Mesendoderm (in vitro differentiated cells): ENCODE results near the gene SNW1.
A peak's percentile ranks its signal among the peaks of the same experiment; 100 is the strongest.

Experiments used
- DNase-seq: peaks from one replicate; pipeline ENCODE4 v3.0.0; 2013
- H2AK5ac ChIP-seq: 2 replicates; pipeline ENCODE4 v1.6.1; 2013; ENCODE audit warnings: low read length, inconsistent platforms
- H2BK120ac ChIP-seq: 2 replicates; pipeline ENCODE4 v1.6.1; 2013; ENCODE audit warnings: low read depth, mild to moderate bottlenecking, low read length, moderate library complexity, mixed read lengths
- H2BK15ac ChIP-seq: replicated peaks from 2 replicates; pipeline ENCODE4 v1.6.1; 2013; ENCODE audit warnings: low read depth, mild to moderate bottlenecking, moderate library complexity
- H2BK5ac ChIP-seq: 2 replicates; pipeline ENCODE4 v1.6.1; 2013; ENCODE audit warnings: low read length, inconsistent platforms
- H3K18ac ChIP-seq: 2 replicates; pipeline ENCODE4 v1.6.1; 2013; ENCODE audit warnings: mild to moderate bottlenecking, low read length, mixed read lengths
- H3K23ac ChIP-seq: one replicate; pipeline ENCODE4 v1.6.1; 2013; ENCODE audit warnings: low read length
- H3K27ac ChIP-seq: 2 replicates; pipeline ENCODE4 v1.5.1; 2013; ENCODE audit warnings: low read depth, mild to moderate bottlenecking, inconsistent platforms, low read length, moderate library complexity
- H3K27me3 ChIP-seq: 2 replicates; pipeline ENCODE4 v1.6.1; 2013; ENCODE audit warnings: low read length, control low read depth, mild to moderate bottlenecking, inconsistent platforms; ENCODE audit not compliant: insufficient read depth, poor library complexity
- H3K36me3 ChIP-seq: 2 replicates; pipeline ENCODE4 v1.6.1; 2013; ENCODE audit warnings: low read length, inconsistent platforms; ENCODE audit not compliant: control insufficient read depth, insufficient read depth
- H3K4ac ChIP-seq: one replicate; pipeline ENCODE4 v1.6.1; 2013; ENCODE audit warnings: low read depth, mild to moderate bottlenecking, low read length, moderate library complexity
- H3K4me1 ChIP-seq: 2 replicates; pipeline ENCODE4 v1.6.1; 2013; ENCODE audit warnings: low read depth, low read length, inconsistent platforms; ENCODE audit not compliant: control insufficient read depth
- H3K4me2 ChIP-seq: 2 replicates; pipeline ENCODE4 v1.6.1; 2013; ENCODE audit warnings: low read length
- H3K4me3 ChIP-seq: 2 replicates; pipeline ENCODE4 v1.5.1; 2013; ENCODE audit warnings: mild to moderate bottlenecking, low read length
- H3K56ac ChIP-seq: one replicate; pipeline ENCODE4 v1.6.1; 2013; ENCODE audit warnings: low read length
- H3K79me1 ChIP-seq: 2 replicates; pipeline ENCODE4 v1.6.1; 2013; ENCODE audit warnings: low read length, inconsistent platforms
- H3K79me2 ChIP-seq: 2 replicates; pipeline ENCODE4 v1.6.1; 2013; ENCODE audit warnings: mild to moderate bottlenecking, low read length; ENCODE audit not compliant: control insufficient read depth, insufficient read depth
- H3K9ac ChIP-seq: 2 replicates; pipeline ENCODE4 v1.6.1; 2013; ENCODE audit warnings: low read length, inconsistent platforms
- H4K5ac ChIP-seq: one replicate; pipeline ENCODE4 v1.6.1; 2013; ENCODE audit warnings: low read length
- H4K8ac ChIP-seq: one replicate; pipeline ENCODE4 v1.6.1; 2013; ENCODE audit warnings: low read depth, mild to moderate bottlenecking, control low read depth, low read length, moderate library complexity
- WGBS: extraction: QIAGEN DNeasy Blood & Tissue Kit; methylation state at CpG from one replicate; pipeline ENCODE4 v1.1.7; 2013; ENCODE audit warnings: low lambda C conversion rate, missing lambda C conversion rate; ENCODE audit not compliant: insufficient coverage; ENCODE audit errors: extremely low coverage; 5-methylcytosine and 5-hydroxymethylcytosine counted together

Gene SNW1

GRCh38 chr14:77721437-77721836 is 39.5 kb downstream of the SNW1 start:
- no peak overlapping the region for H3K56ac ChIP-seq
- H3K9ac ChIP-seq, result no peak overlapping the region
- H3K4ac ChIP-seq, result no peak overlapping the region
- no peaks in the 10 kb centered on the region for H3K79me1 ChIP-seq
- H2BK120ac ChIP-seq, result no peak overlapping the region
- H3K4me3 ChIP-seq, result no peak overlapping the region
- no peaks in the 10 kb centered on the region for H3K4me1 ChIP-seq
- no peak overlapping the region for H3K18ac ChIP-seq
- H3K27ac ChIP-seq, result no peak overlapping the region
- DNase-seq, result no peak
- peaks cover 1% of the 10 kb centered on the region for H3K36me3 ChIP-seq
- H2BK15ac ChIP-seq, result no peak overlapping the region
- H2AK5ac ChIP-seq, result no peak overlapping the region
- no peak overlapping the region for H3K4me2 ChIP-seq
- no peaks in the 10 kb centered on the region for H3K79me2 ChIP-seq
- no peaks in the 10 kb centered on the region for H3K27me3 ChIP-seq
- no peak overlapping the region for H4K8ac ChIP-seq
- H4K5ac ChIP-seq, result no peak overlapping the region
- WGBS, result no CpG with 5 or more reads among the region's 5 CpGs
- H3K23ac ChIP-seq, result no peak overlapping the region
- H2BK5ac ChIP-seq, result no peak overlapping the region

DNA sequence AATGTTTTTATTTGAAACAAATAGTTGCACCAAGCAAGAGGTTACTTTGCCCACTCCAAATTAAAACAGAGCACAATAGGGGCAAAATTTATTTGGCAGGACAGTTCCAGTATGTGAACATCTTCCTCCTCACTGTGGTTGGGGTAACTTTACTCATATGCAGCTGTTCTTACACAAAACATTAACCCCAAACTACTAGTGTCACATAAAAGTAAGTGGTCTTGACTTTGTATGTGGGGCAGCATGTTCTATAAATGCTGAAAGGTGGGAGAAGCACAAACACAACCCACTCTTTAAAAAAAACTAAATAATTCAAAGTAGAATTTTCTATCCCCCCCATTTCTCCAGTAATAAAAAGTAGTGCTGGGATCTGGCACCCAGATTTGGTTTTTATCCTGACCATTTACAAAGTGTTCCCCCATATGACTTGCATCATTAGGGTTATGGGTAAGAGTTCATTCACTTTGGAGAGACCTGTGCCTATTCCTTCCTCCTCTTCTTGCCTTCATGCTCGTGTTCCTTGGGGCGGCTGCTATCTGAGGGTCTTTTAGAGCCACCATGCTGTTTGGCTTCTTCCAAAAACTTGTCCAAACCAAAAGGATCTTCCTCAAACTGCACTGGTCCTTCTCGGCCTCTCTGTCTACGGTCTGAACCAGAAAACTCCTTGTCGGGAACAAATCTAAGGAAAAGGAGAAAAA is 43.2 kb downstream of the SNW1 start:
- DNase-seq, result no peak
- H3K4me1 ChIP-seq, result no peaks in the 10 kb centered on the region

GRCh38 chr14:77714926-77715325 is 46.0 kb downstream of the SNW1 start:
- Histone ChIP-seq H3K4ac (no peak overlapping the region), H3K23ac (no peak overlapping the region), H3K79me2 (peaks cover 20% of the 10 kb centered on the region), H3K18ac (no peak overlapping the region), H3K4me1 (no peaks in the 10 kb centered on the region), H4K5ac (no peak overlapping the region), H2BK5ac (no peak overlapping the region), H3K27me3 (no peaks in the 10 kb centered on the region), H2AK5ac (no peak overlapping the region), H3K9ac (no peak overlapping the region), H3K36me3 (peaks cover 4% of the 10 kb centered on the region), H3K56ac (no peak overlapping the region), H3K4me3 (no peak overlapping the region), H3K27ac (no peak overlapping the region), H4K8ac (no peak overlapping the region), H3K4me2 (no peak overlapping the region), H2BK120ac (no peak overlapping the region), H2BK15ac (no peak overlapping the region), H3K79me1 (peaks cover 9% of the 10 kb centered on the region)
- no peak for DNase-seq
- no CpG with 5 or more reads among the region's 6 CpGs for WGBS

More for the DNA sequence above, 43.2 kb downstream of the SNW1 start:
- no peak overlapping the region for H2BK5ac ChIP-seq
- H3K79me2 ChIP-seq, result peaks cover 5% of the 10 kb centered on the region
- no peak overlapping the region for H4K8ac ChIP-seq
- H3K9ac ChIP-seq, result no peak overlapping the region
- no peak overlapping the region for H3K4ac ChIP-seq
- no CpG with 5 or more reads among the region's 5 CpGs for WGBS
- no peak overlapping the region for H3K18ac ChIP-seq
- no peak overlapping the region for H2AK5ac ChIP-seq
- no peak overlapping the region for H3K4me2 ChIP-seq
- no peak overlapping the region for H2BK15ac ChIP-seq
- H3K56ac ChIP-seq, result no peak overlapping the region
- H4K5ac ChIP-seq, result no peak overlapping the region
- no peak overlapping the region for H2BK120ac ChIP-seq
- peaks cover 4% of the 10 kb centered on the region for H3K79me1 ChIP-seq
- peaks cover 4% of the 10 kb centered on the region for H3K36me3 ChIP-seq
- no peak overlapping the region for H3K23ac ChIP-seq
- no peak overlapping the region for H3K27ac ChIP-seq
- no peaks in the 10 kb centered on the region for H3K27me3 ChIP-seq
- no peak overlapping the region for H3K4me3 ChIP-seq

- peaks cover 2% of the 10 kb centered on the region for H3K36me3 ChIP-seq
- H3K4ac ChIP-seq, result no peak overlapping the region
- WGBS, result no CpG with 5 or more reads among the region's 2 CpGs
- no peak overlapping the region for H3K23ac ChIP-seq
- H3K27me3 ChIP-seq, result no peaks in the 10 kb centered on the region
- H3K27ac ChIP-seq, result no peak overlapping the region
- DNase-seq, result no peak
- no peak overlapping the region for H2AK5ac ChIP-seq
- peak overlapping the region; percentile 3 for H3K4me2 ChIP-seq
- H3K18ac ChIP-seq, result no peak overlapping the region
- no peak overlapping the region for H3K56ac ChIP-seq
- H3K79me1 ChIP-seq, result peaks cover 15% of the 10 kb centered on the region
- H3K4me3 ChIP-seq, result no peak overlapping the region
- H2BK15ac ChIP-seq, result no peak overlapping the region
- H4K5ac ChIP-seq, result no peak overlapping the region
- H3K4me1 ChIP-seq, result peaks cover 2% of the 10 kb centered on the region
- no peak overlapping the region for H4K8ac ChIP-seq
- no peak overlapping the region for H3K9ac ChIP-seq
- H2BK120ac ChIP-seq, result no peak overlapping the region
- peaks cover 57% of the 10 kb centered on the region for H3K79me2 ChIP-seq
- no peak overlapping the region for H2BK5ac ChIP-seq
Observed at GRCh38 chr14:77710364-77710763, 50.6 kb downstream of the SNW1 start.

DNA sequence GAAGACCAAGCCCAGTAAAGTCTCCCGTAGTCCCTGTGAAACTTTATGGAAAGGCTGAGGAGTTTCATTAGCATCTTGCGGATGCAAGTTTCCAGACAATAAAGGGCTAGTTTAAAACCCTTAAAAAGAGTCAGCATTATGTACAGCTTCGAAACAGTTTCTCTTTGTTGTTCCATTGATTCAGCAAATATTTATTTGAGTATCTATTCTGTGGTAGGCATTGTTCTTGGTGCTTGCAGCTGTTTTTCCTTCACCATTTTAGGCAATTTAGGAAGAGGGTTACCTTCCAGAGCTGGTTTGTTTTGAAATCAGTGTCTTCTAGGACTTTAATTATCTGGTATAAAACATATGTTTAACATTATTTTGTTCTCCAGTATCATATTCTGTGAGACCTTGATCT is 51.5 kb downstream of the SNW1 start:
- no peak overlapping the region for H4K8ac ChIP-seq
- H3K4ac ChIP-seq, result no peak overlapping the region

GRCh38 chr14:77708749-77709148 is 52.2 kb downstream of the SNW1 start:
- no peaks in the 10 kb centered on the region for H3K27me3 ChIP-seq
- peak overlapping the region; percentile 98 for H3K9ac ChIP-seq
- H3K27ac ChIP-seq, result no peak overlapping the region
- peak overlapping the region; percentile 15 for H3K23ac ChIP-seq
- no peak for DNase-seq
- no peak overlapping the region for H2BK15ac ChIP-seq
- peak overlapping the region; percentile 100 for H3K4me3 ChIP-seq
- no peak overlapping the region for H3K18ac ChIP-seq
- peak overlapping the region; percentile 98 for H3K56ac ChIP-seq
- peak overlapping the region; percentile 49 for H3K4me2 ChIP-seq
- H3K4me1 ChIP-seq, result peaks cover 2% of the 10 kb centered on the region
- H3K36me3 ChIP-seq, result peaks cover 2% of the 10 kb centered on the region
- no peak overlapping the region for H3K4ac ChIP-seq
- H3K79me1 ChIP-seq, result peaks cover 11% of the 10 kb centered on the region
- no peak overlapping the region for H2AK5ac ChIP-seq
- WGBS, result no CpG with 5 or more reads among the region's 7 CpGs
- H4K5ac ChIP-seq, result no peak overlapping the region
- H4K8ac ChIP-seq, result no peak overlapping the region
- H2BK5ac ChIP-seq, result no peak overlapping the region
- H2BK120ac ChIP-seq, result no peak overlapping the region
- peaks cover 55% of the 10 kb centered on the region for H3K79me2 ChIP-seq

More for the DNA sequence above, 51.5 kb downstream of the SNW1 start:
- no peak for DNase-seq
- Histone ChIP-seq H3K79me2 (peaks cover 57% of the 10 kb centered on the region), H3K4me1 (peaks cover 2% of the 10 kb centered on the region), H3K18ac (no peak overlapping the region), H3K36me3 (no peaks in the 10 kb centered on the region), H2BK5ac (no peak overlapping the region), H3K79me1 (peaks cover 12% of the 10 kb centered on the region), H4K5ac (no peak overlapping the region), H3K56ac (peak overlapping the region; percentile 64), H3K9ac (peak overlapping the region; percentile 98), H2BK120ac (no peak overlapping the region), H3K4me2 (peak overlapping the region; percentile 49), H3K27me3 (no peaks in the 10 kb centered on the region), H3K4me3 (peak overlapping the region; percentile 100), H2BK15ac (no peak overlapping the region), H3K27ac (no peak overlapping the region), H2AK5ac (no peak overlapping the region), H3K23ac (no peak overlapping the region)
- WGBS, result no CpG with 5 or more reads among the region's 3 CpGs
